ENCODE data around the gene DNAJB8. TPM values are rescaled to one million over a fixed set of nuclear protein-coding genes. Genes with fewer than 3 reads are reported as not detected.

DNAJB8 gene
- total RNA-seq, 4 donors from 2014 or later: not detected

GRCh38 chr3:128473737-128474136, 7.0 kb upstream of the DNAJB8 start:
- no peaks in the 10 kb centered on the region for H3K9me3 ChIP-seq
- no peak overlapping the region for H3K4me3 ChIP-seq
- 62% methylated on average over 4 of the region's 4 CpGs for WGBS
- no peak for TF ChIP-seq POLR2AphosphoS5 (IDR thresholded peaks at IDR 0.05)
- no peak for TF ChIP-seq CTCF (IDR thresholded peaks at IDR 0.05)
- TF ChIP-seq EP300 (IDR thresholded peaks at IDR 0.05): no peak
- no peak for TF ChIP-seq POLR2A (IDR thresholded peaks at IDR 0.05; ENCODE audit: low read depth)
- no peak for DNase-seq (ENCODE audit: extremely low spot score)
- no peak overlapping the region for H3K27ac ChIP-seq (replicated peaks in 1 of 4)
- H3K36me3 ChIP-seq: peaks cover 0 to 7% (median 0%) of the 10 kb centered on the region in 4 donors
- intact Hi-C loops (cut with DNase I): no loop called here
- no peaks in the 10 kb centered on the region for H3K4me1 ChIP-seq
- H3K27me3 ChIP-seq: peaks cover 0 to 81% (median under 1%) of the 10 kb centered on the region in 4 donors

GRCh38 chr3:128473180-128473519, 6.5 kb upstream of the DNAJB8 start:
- peaks cover 0 to 81% (median 0%) of the 10 kb centered on the region in 4 donors for H3K27me3 ChIP-seq
- no peak for TF ChIP-seq POLR2A (IDR thresholded peaks at IDR 0.05; ENCODE audit: low read depth)
- no peak for TF ChIP-seq CTCF (IDR thresholded peaks at IDR 0.05)
- no peak for TF ChIP-seq EP300 (IDR thresholded peaks at IDR 0.05)
- no peak for TF ChIP-seq POLR2AphosphoS5 (IDR thresholded peaks at IDR 0.05)
- no peak for DNase-seq (ENCODE audit: extremely low spot score)
- H3K27ac ChIP-seq (replicated peaks in 1 of 4): no peak overlapping the region
- peaks cover 0 to 1% (median 0%) of the 10 kb centered on the region in 4 donors for H3K36me3 ChIP-seq
- no peak overlapping the region for H3K4me3 ChIP-seq
- H3K9me3 ChIP-seq: no peaks in the 10 kb centered on the region
- intact Hi-C loops (cut with DNase I): no loop called here
- 46% methylated on average over 6 of the region's 6 CpGs for WGBS
- no peaks in the 10 kb centered on the region for H3K4me1 ChIP-seq

GRCh38 chr3:128472449-128473179, 5.9 kb upstream of the DNAJB8 start:
- DNase-seq (ENCODE audit: extremely low spot score): no peak
- no peak overlapping the region for H3K4me3 ChIP-seq
- H3K9me3 ChIP-seq: no peaks in the 10 kb centered on the region
- H3K27ac ChIP-seq (replicated peaks in 1 of 4): no peak overlapping the region
- H3K36me3 ChIP-seq: no peaks in the 10 kb centered on the region
- H3K4me1 ChIP-seq: no peaks in the 10 kb centered on the region
- TF ChIP-seq POLR2A (IDR thresholded peaks at IDR 0.05; ENCODE audit: low read depth): no peak
- no peak for TF ChIP-seq EP300 (IDR thresholded peaks at IDR 0.05)
- TF ChIP-seq POLR2AphosphoS5 (IDR thresholded peaks at IDR 0.05): no peak
- TF ChIP-seq CTCF (IDR thresholded peaks at IDR 0.05): no peak
- 76% methylated on average over 13 of the region's 13 CpGs for WGBS
- intact Hi-C loops (cut with DNase I): no loop called here
- H3K27me3 ChIP-seq: peaks cover 0 to 81% (median 0%) of the 10 kb centered on the region in 4 donors

GRCh38 chr3:128471720-128472119, 5.0 kb upstream of the DNAJB8 start:
- TF ChIP-seq POLR2A (IDR thresholded peaks at IDR 0.05; ENCODE audit: low read depth) (no peak), CTCF (IDR thresholded peaks at IDR 0.05) (no peak), POLR2AphosphoS5 (IDR thresholded peaks at IDR 0.05) (no peak), EP300 (IDR thresholded peaks at IDR 0.05) (no peak)
- Histone ChIP-seq H3K27ac (replicated peaks in 1 of 4) (no peak overlapping the region), H3K9me3 (no peaks in the 10 kb centered on the region), H3K4me3 (no peak overlapping the region), H3K36me3 (no peaks in the 10 kb centered on the region), H3K4me1 (no peaks in the 10 kb centered on the region), H3K27me3 (peaks cover 0 to 81% (median 0%) of the 10 kb centered on the region in 4 donors)
- intact Hi-C loops (cut with DNase I): no loop called here
- no peak for DNase-seq (ENCODE audit: extremely low spot score)
- 76% methylated on average over 3 of the region's 3 CpGs for WGBS

- TF ChIP-seq POLR2AphosphoS5 (IDR thresholded peaks at IDR 0.05) (no peak), EP300 (IDR thresholded peaks at IDR 0.05) (no peak), POLR2A (IDR thresholded peaks at IDR 0.05; ENCODE audit: low read depth) (no peak), CTCF (IDR thresholded peaks at IDR 0.05) (no peak)
- intact Hi-C loops (cut with DNase I): no loop called here
- Histone ChIP-seq H3K4me3 (no peak overlapping the region), H3K4me1 (no peaks in the 10 kb centered on the region), H3K9me3 (no peaks in the 10 kb centered on the region), H3K27ac (replicated peaks in 1 of 4) (no peak overlapping the region), H3K36me3 (no peaks in the 10 kb centered on the region), H3K27me3 (peaks cover 0 to 80% (median 0%) of the 10 kb centered on the region in 4 donors)
- no peak for DNase-seq (ENCODE audit: extremely low spot score)
- WGBS: 77% methylated on average over 2 of the region's 2 CpGs
Observed at GRCh38 chr3:128471110-128471509, 4.4 kb upstream of the DNAJB8 start.
